Type B pancreatic cell (in vitro differentiated cells): ENCODE results near the gene TFE3. TPM values are rescaled to one million over a fixed set of nuclear protein-coding genes. Genes with fewer than 3 reads are reported as not detected.

Experiments
- DNase-seq: peaks from one replicate; pipeline ENCODE4 v3.0.0; 2021; ENCODE audit warnings: mixed read lengths; ENCODE audit not compliant: unreplicated experiment; ENCODE audit errors: extremely low spot score
- H3K27ac Mint-ChIP-seq: 2 replicates; pipeline ENCODE4 v1.8.0; 2021; ENCODE audit warnings: mild to moderate bottlenecking, mixed read lengths
- H3K27me3 Mint-ChIP-seq: 2 replicates; pipeline ENCODE4 v1.8.0; 2021; ENCODE audit warnings: mixed read lengths
- H3K36me3 Mint-ChIP-seq: 2 replicates; pipeline ENCODE4 v1.8.0; 2021; ENCODE audit warnings: mixed read lengths
- H3K4me1 Mint-ChIP-seq: one replicate; pipeline ENCODE4 v1.8.0; 2021; ENCODE audit warnings: mixed read lengths; ENCODE audit not compliant: unreplicated experiment
- H3K4me3 Mint-ChIP-seq: 2 replicates; pipeline ENCODE4 v1.8.0; 2021; ENCODE audit warnings: mild to moderate bottlenecking, mixed read lengths
- H3K9me3 Mint-ChIP-seq: 2 replicates; pipeline ENCODE4 v1.8.0; 2021; ENCODE audit warnings: mixed read lengths
- CTCF ChIP-seq: fragments of 200-600 bp; sonication (generic); conservative IDR thresholded peaks from 2 replicates; pipeline ENCODE4 v1.5.0; 2021; ENCODE audit warnings: antibody characterized with exemption, mild to moderate bottlenecking
- total RNA-seq: library from RNA; stranded (reverse); gene quantifications from 2 replicates; pipeline ENCODE4 v1.2.1, GENCODE V29; 2021; ENCODE audit warnings: low replicate concordance

TFE3 gene
- total RNA-seq, 1 donor from 2014 or later, result 29.6 TPM

- no peak for DNase-seq
- peaks cover 20% of the 10 kb centered on the region for H3K36me3 Mint-ChIP-seq
- H3K4me1 Mint-ChIP-seq, result no peaks in the 10 kb centered on the region
- no peak for TF ChIP-seq CTCF
- H3K27ac Mint-ChIP-seq, result no peak overlapping the region
- no peak overlapping the region for H3K4me3 Mint-ChIP-seq
- H3K9me3 Mint-ChIP-seq, result no peaks in the 10 kb centered on the region
- H3K27me3 Mint-ChIP-seq, result no peaks in the 10 kb centered on the region
Observed at GRCh38 chrX:48998391-48998790, 44.8 kb downstream of the TFE3 start.

GRCh38 chrX:48997865-48998264, 45.3 kb downstream of the TFE3 start:
- Mint-ChIP-seq H3K9me3 (no peaks in the 10 kb centered on the region), H3K36me3 (peaks cover 20% of the 10 kb centered on the region), H3K27ac (no peak overlapping the region), H3K4me3 (no peak overlapping the region), H3K4me1 (no peaks in the 10 kb centered on the region), H3K27me3 (no peaks in the 10 kb centered on the region)
- no peak for TF ChIP-seq CTCF
- DNase-seq, result no peak

- no peak for DNase-seq
- Mint-ChIP-seq H3K36me3 (peaks cover 21% of the 10 kb centered on the region), H3K4me1 (no peaks in the 10 kb centered on the region), H3K9me3 (no peaks in the 10 kb centered on the region), H3K4me3 (no peak overlapping the region), H3K27ac (no peak overlapping the region), H3K27me3 (no peaks in the 10 kb centered on the region)
- no peak for TF ChIP-seq CTCF
Observed at GRCh38 chrX:48997455-48997854, 45.7 kb downstream of the TFE3 start.

GRCh38 chrX:48996969-48997368, 46.2 kb downstream of the TFE3 start:
- Mint-ChIP-seq H3K27ac (no peak overlapping the region), H3K27me3 (no peaks in the 10 kb centered on the region), H3K4me3 (no peak overlapping the region), H3K9me3 (no peaks in the 10 kb centered on the region), H3K4me1 (no peaks in the 10 kb centered on the region), H3K36me3 (peaks cover 24% of the 10 kb centered on the region)
- no peak for DNase-seq
- no peak for TF ChIP-seq CTCF

GRCh38 chrX:48992341-48992740, 50.8 kb downstream of the TFE3 start:
- Mint-ChIP-seq H3K9me3 (no peaks in the 10 kb centered on the region), H3K36me3 (peaks cover 8% of the 10 kb centered on the region), H3K4me1 (no peaks in the 10 kb centered on the region), H3K27ac (no peak overlapping the region), H3K4me3 (no peak overlapping the region), H3K27me3 (no peaks in the 10 kb centered on the region)
- no peak for TF ChIP-seq CTCF
- no peak for DNase-seq

GRCh38 chrX:48989483-48989882, 53.7 kb downstream of the TFE3 start:
- no peak for TF ChIP-seq CTCF
- no peak for DNase-seq
- H3K4me1 Mint-ChIP-seq, result no peaks in the 10 kb centered on the region

More at GRCh38 chrX:48989483-48989882, 53.7 kb downstream of the TFE3 start:
- Mint-ChIP-seq H3K4me3 (no peak overlapping the region), H3K36me3 (peaks cover 3% of the 10 kb centered on the region), H3K27me3 (no peaks in the 10 kb centered on the region), H3K9me3 (no peaks in the 10 kb centered on the region), H3K27ac (no peak overlapping the region)
